GM19372 (cell line): ENCODE data around the gene CDHR5.
A peak's percentile ranks its signal among the peaks of the same experiment; 100 is the strongest.

Source experiments
- ATAC-seq: cut with Tn5 transposase; IDR thresholded peaks from one replicate; pipeline ENCODE4 v1.9.1; 2021; ENCODE audit warnings: mild to moderate bottlenecking, low read depth, moderate library complexity; ENCODE audit not compliant: unreplicated experiment

Gene CDHR5

DNA sequence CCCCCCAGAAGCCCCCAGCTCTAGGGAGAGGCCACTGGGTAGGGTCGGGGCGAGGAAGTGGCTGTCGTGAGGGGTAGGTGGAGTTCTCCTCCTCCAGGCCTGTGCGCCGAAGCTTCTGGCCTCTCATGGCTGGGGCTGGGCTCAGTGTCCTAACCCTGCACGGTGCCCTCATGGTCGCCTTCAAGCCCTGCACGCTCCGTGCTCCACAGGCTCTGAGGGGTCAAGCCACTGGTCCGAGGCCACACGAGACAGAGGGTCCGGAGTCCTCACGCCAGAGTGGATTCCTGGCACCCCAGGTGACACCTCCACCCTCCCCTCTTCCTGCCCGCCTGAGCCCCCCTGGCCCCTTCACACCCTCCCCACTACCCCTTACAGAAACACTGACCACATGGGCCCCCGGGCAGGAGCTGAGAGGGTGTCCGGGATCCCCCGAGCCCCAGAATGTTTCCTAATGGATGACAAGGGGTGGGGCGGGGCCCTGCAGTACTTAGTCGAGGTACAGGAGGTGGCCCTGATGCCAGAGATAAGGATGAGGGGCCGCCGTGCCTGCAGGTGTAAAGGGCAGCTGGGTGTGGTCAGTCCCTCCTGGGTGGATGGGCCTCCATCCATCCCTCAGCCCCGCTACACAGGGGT, 997 bp upstream of the CDHR5 start:
- no peak for ATAC-seq

GRCh38 chr11:623999-624704, 603 bp downstream of the CDHR5 start:
- ATAC-seq, result no peak

- no peak for ATAC-seq
Measured at GRCh38 chr11:623349-623869, 1.3 kb downstream of the CDHR5 start.

DNA sequence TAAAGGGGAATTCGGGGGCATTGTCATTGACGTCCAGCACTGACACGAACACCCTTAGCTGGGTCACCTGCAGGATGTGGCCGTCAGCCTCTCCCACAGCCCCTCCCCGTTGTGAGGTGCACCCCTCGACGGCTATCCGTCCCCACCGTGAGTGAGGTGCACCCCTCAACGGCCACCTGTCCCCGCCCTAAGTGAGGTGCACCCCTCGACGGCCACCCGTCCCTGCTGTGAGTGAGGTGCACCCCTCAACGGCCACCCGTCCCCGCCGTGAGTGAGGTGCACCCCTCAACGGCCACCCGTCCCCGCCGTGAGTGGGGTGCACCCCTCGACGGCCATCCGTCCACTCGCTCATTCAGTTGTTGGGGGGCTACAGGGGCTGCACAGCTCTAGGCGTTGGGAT, 2.9 kb downstream of the CDHR5 start:
- no peak for ATAC-seq

- no peak for ATAC-seq
Measured at GRCh38 chr11:620935-621814, 3.6 kb downstream of the CDHR5 start.

GRCh38 chr11:620201-620600, 4.6 kb downstream of the CDHR5 start:
- no peak for ATAC-seq

GRCh38 chr11:619628-620050, 5.1 kb downstream of the CDHR5 start:
- ATAC-seq, result no peak

DNA sequence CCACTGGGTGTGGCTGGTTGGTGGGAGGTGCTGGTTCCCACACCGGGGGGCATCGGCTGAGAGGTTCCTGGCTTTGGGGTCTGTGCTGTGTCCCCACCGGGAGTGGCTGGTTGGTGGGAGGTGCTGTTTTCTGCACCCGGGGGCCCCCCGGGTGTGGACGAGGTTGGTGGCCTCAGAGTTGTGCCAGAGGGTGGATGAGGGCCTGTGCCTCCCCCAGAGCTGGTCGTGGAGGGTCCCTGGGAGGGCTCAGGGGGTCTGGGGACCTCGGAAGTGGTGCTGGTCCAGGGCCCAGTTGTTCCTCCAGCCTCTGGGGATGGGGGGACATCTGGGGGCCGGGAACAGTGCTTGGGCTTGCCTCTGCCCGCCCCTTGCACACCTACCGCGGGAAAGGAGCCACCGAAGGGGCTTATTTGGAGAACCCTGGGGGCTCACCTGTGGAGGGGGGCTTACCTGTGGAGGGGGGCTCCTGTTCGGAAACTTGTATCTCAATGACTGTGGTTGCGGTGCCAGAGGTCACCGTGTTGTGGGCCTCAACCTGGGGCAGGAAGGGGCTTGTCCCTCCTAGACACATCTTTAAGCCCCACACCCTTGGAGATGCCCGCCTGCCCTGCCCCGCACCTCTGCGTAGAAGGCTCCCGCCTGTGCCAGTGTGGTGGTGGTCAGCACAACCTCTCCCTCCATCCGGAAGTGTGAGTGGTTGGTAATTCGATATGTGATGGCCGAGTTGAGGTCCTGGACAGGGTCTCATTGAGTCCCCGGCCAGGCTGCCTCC, 5.7 kb downstream of the CDHR5 start:
- no peak for ATAC-seq

DNA sequence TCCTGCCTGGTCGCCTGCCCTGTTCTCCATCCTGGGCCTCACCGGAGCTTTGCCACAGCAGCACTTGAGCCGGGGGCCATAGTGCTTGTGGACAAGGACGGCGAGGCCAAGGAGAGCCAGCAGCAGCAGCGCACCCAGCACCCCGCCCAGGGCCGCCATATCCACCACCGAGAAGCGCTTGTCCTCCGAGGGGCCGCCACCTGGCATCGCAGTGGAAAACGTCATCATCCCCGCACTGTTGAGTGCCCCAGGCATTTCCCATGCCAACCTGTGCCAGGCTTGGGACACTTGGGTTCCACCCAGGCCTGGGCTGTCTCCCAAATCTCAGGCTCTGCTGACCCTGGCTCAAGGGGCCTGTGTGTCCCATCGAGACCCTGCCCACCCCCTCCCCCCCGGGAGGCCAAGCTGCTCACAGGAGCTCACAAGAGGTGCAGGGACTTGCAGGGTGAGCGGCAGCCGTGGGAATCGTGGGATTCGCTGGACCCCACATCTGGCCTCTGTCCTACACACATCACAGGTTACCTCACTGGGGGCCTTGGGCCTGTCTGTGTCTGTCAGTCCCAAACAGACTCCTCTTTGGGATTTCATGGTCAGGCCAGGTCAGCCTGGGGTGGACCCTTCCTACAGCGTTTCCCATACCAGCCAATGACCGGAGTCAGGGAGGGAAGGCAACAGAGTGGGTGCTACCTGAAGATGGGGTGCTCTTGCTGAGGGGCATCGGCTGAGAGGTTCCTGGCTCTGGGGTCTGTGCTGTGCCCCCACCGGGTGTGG, 6.7 kb downstream of the CDHR5 start:
- no peak for ATAC-seq

GRCh38 chr11:617199-617911, 7.4 kb downstream of the CDHR5 start:
- no peak for ATAC-seq

GRCh38 chr11:616320-617198, 8.2 kb downstream of the CDHR5 start:
- no peak for ATAC-seq

- ATAC-seq, result peak; percentile 75
Measured at GRCh38 chr11:615504-616319, 9.0 kb downstream of the CDHR5 start, which contains the start of gene IRF7. Gene IRF7, minus strand, starts transcription at chr11:615950. Its CDS starts 586 bp downstream, at chr11:615364.

DNA sequence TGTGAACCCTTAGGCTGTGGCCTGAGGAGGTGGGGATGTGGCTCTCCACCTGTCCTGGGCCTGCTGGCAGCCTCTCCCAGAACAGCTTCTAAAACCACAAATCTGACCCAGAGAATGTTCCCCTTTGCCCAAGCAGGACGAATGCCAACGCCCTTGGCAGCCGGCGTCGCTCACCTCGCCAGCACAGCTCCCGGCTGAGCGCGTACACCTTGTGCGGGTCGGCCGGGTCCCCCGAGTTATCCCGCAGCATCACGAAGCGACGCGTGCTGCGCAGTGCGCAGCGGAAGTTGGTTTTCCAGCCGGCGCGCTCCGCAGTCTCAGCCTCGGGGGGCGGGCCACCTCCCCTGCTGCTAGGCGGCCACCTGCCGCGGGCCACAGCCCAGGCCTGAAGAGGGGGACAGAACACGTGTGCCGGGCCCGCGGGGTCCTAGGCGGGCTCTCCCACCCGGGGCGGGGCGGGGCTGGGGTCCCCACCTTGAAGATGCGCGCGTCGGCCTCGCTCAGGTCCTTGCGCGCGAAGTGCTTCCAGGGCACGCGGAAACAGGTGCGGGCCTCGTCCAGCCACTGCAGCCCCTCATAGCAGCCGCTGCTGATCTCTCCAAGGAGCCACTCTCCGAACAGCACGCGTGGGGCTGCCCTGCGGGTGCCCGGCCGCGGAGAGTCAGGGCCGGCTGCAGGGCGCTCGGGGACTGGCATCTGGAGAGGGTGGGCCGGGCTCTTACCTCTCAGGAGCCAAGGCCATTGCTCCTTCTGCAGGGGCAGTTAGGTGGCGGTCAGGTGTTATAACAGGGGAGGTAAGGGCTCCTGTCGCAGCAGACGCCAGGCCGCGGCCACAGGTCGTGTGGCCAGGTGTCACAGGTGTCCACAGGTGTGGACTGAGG, 9.9 kb downstream of the CDHR5 start:
- ATAC-seq, result peak; percentile 3

GRCh38 chr11:614021-614622, 10.6 kb downstream of the CDHR5 start:
- ATAC-seq, result no peak

- no peak for ATAC-seq
Measured at GRCh38 chr11:613369-613968, 11.3 kb downstream of the CDHR5 start.
